B cell (primary cell): ENCODE results near the gene AUNIP. TPM values are rescaled to one million over a fixed set of nuclear protein-coding genes. Genes with fewer than 3 reads are reported as not detected.

Experiments
- ATAC-seq: fragments of 200-7000 bp; cut with Tn5 transposase; one replicate; pipeline ENCODE4 v1.10.0; 2021; ENCODE audit warnings: low read depth, mild to moderate bottlenecking, moderate number of reproducible peaks, moderate library complexity
- CTCF ChIA-PET: fragments of 350-600 bp; sonication (Branson Sonifier 250); formaldehyde crosslinking; loops from one replicate; lab custom pipeline; 2021; ENCODE audit warnings: antibody characterized with exemption, inconsistent platforms; lab: Charles Lee
- POLR2A ChIA-PET: fragments of 350-600 bp; sonication (Branson Sonifier 250); formaldehyde crosslinking; loops from one replicate; lab custom pipeline; 2021; ENCODE audit warnings: antibody characterized with exemption; lab: Charles Lee
- DNase-seq: peaks from one replicate; pipeline ENCODE4 v3.0.0; 2013
- H2AFZ ChIP-seq: 2 replicates; pipeline ENCODE4 v1.6.1; 2012; ENCODE audit warnings: mild to moderate bottlenecking, low read depth, low read length; ENCODE audit not compliant: insufficient read depth, poor library complexity, severe bottlenecking
- H3K27ac ChIP-seq, 2 donors: 1 replicate in 1 of 2; 2 replicates in 1 of 2; pipeline ENCODE4 v1.5.1; 2012 to 2013; ENCODE audit warnings: low read length in 2 of 2, mild to moderate bottlenecking in 2 of 2, moderate library complexity in 1 of 2
- H3K27me3 ChIP-seq, 4 experiments: fragments of 200-600 bp in 1 of 4; sonication (generic) in 1 of 4; replicated peaks in 1 of 4; 1 replicate in 2 of 4; 2 replicates in 2 of 4; pipeline versions ENCODE4 v1.6.1 to v1.7.0; 2013 to 2016; ENCODE audit warnings: low read length in 3 of 4, mild to moderate bottlenecking in 2 of 4, mixed read lengths in 1 of 4, moderate library complexity in 1 of 4; ENCODE audit not compliant: insufficient read depth in 4 of 4, control insufficient read depth in 3 of 4; ENCODE audit errors: control extremely low read depth in 1 of 4
- H3K36me3 ChIP-seq, 2 experiments: replicated peaks in 1 of 2; 1 replicate in 1 of 2; 2 replicates in 1 of 2; pipeline versions ENCODE4 v1.6.1 to v1.7.1; 2013; ENCODE audit warnings: low read length in 1 of 2; ENCODE audit not compliant: insufficient read depth in 2 of 2, control insufficient read depth in 1 of 2; ENCODE audit errors: control extremely low read depth in 1 of 2, extremely low read depth in 1 of 2
- H3K4me1 ChIP-seq, 2 donors: fragments of 200-600 bp in 1 of 2; sonication (generic) in 1 of 2; 1 replicate in 1 of 2; 2 replicates in 1 of 2; pipeline versions ENCODE4 v1.5.1 to v1.6.1; 2013 to 2017; ENCODE audit warnings: low read length in 2 of 2; ENCODE audit not compliant: control insufficient read depth in 2 of 2, insufficient read depth in 2 of 2
- H3K4me2 ChIP-seq: replicated peaks from 2 replicates; pipeline ENCODE3; 2012; ENCODE audit warnings: mild to moderate bottlenecking, low read depth, low read length; ENCODE audit not compliant: poor library complexity, severe bottlenecking
- H3K4me3 ChIP-seq, 5 experiments: fragments of 200-600 bp in 1 of 5; sonication (generic) in 1 of 5; 1 replicate in 3 of 5; 2 replicates in 2 of 5; pipeline versions ENCODE4 v1.5.1 to v1.7.0; 2011 to 2016; ENCODE audit warnings: low read length in 4 of 5, mild to moderate bottlenecking in 4 of 5, low read depth in 2 of 5, control low read depth in 1 of 5, moderate library complexity in 1 of 5; ENCODE audit not compliant: insufficient read depth in 1 of 5; ENCODE audit errors: control extremely low read depth in 1 of 5, extremely low read depth in 1 of 5
- H3K79me2 ChIP-seq: fragments of 200-600 bp; sonication (generic); one replicate; pipeline ENCODE4 v1.6.0; 2016; ENCODE audit warnings: low read length; ENCODE audit not compliant: control insufficient read depth, insufficient read depth
- H3K9ac ChIP-seq: fragments of 200-600 bp; sonication (generic); 2 replicates; pipeline ENCODE4 v1.6.1; 2017; ENCODE audit warnings: mild to moderate bottlenecking, low read length, moderate library complexity
- H3K9me3 ChIP-seq, 3 donors: one replicate each; pipeline versions ENCODE4 v1.6.1 to v1.7.1; 2013; ENCODE audit warnings: low read length in 2 of 3; ENCODE audit not compliant: control insufficient read depth in 2 of 3, insufficient read depth in 1 of 3; ENCODE audit errors: control extremely low read depth in 1 of 3
- H4K20me1 ChIP-seq: 2 replicates; pipeline ENCODE4 v1.6.0; 2012; ENCODE audit warnings: mild to moderate bottlenecking, low read length; ENCODE audit not compliant: insufficient read depth, control insufficient read depth, poor library complexity, severe bottlenecking
- H3K27ac Mint-ChIP-seq: one replicate; pipeline ENCODE4 v1.8.0; 2021; ENCODE audit warnings: mixed read lengths
- H3K27me3 Mint-ChIP-seq: one replicate; pipeline ENCODE4 v1.8.0; 2021; ENCODE audit warnings: mixed read lengths
- H3K4me1 Mint-ChIP-seq: one replicate; pipeline ENCODE4 v1.8.0; 2021; ENCODE audit warnings: mixed read lengths
- H3K4me3 Mint-ChIP-seq: one replicate; pipeline ENCODE4 v1.8.0; 2021; ENCODE audit warnings: mixed read lengths
- H3K9me3 Mint-ChIP-seq: one replicate; pipeline ENCODE4 v1.8.0; 2022; ENCODE audit warnings: mixed read lengths; ENCODE audit not compliant: insufficient read depth
- EZH2 ChIP-seq: IDR thresholded peaks from 2 replicates; pipeline ENCODE4 v1.6.1; 2012; ENCODE audit warnings: borderline replicate concordance, low read depth, mild to moderate bottlenecking, moderate library complexity, low read length; ENCODE audit not compliant: insufficient read depth, poor library complexity, severe bottlenecking
- WGBS: methylation state at CpG from one replicate; pipeline ENCODE4 v1.1.5; 2013; ENCODE audit warnings: missing lambda C conversion rate; ENCODE audit not compliant: insufficient coverage; 5-methylcytosine and 5-hydroxymethylcytosine counted together
- intact Hi-C: fragments of 100-400 bp; cut with micrococcal nuclease; formaldehyde crosslinking; loops from one replicate; pipeline ENCODE4 v1.10.0; 2022
- polyA plus RNA-seq: library from polyadenylated mRNA; depleted of rRNA; stranded (reverse); fragments of >200 nt; gene quantifications from 2 replicates; pipeline ENCODE4 v1.2.3, GENCODE V29; 2012
- total RNA-seq, 2 donors: library from RNA; stranded (reverse); fragments of 120-200 nt in 1 of 2; gene quantifications; 1 replicate in 1 of 2; 2 replicates in 1 of 2; pipeline versions ENCODE4 v1.2.3 to v1.2.4, GENCODE V29; 2013 to 2022
- TF ChIP-seq, protein P1 (sequence below): fragments of 200-600 bp; IDR thresholded peaks from one replicate; pipeline ENCODE4 v1.8.0; 2022; ENCODE audit warnings: antibody characterized with exemption, mild to moderate bottlenecking

AUNIP gene
- total and polyA plus RNA-seq, 2 donors (not counting 1 experiment from before 2014, with no cell fraction given): 0.27 TPM; not detected in 1

DNA sequence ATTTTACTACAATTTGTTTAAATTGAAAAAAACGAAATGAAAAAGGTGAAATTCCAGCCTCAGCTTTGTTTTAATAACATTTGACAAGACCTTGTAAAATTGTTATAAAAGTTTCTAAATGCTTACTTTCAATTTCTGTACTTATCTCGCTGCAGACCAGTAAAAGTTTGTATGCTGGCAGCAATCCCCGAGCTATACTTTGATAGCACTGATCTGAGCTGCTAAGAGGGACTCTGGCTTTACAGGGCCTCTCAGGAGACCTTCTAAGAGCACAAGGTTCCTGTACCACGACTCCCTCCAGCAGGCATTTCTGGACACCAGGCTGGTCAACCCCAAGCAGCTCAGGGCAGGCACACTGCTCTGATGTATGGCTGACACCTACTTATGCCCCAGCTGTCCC, 33.9 kb upstream of the AUNIP start:
- no peaks in the 10 kb centered on the region for H3K27me3 Mint-ChIP-seq
- ATAC-seq (no peak), DNase-seq (no peak)
- no peak overlapping the region for H3K4me3 Mint-ChIP-seq
- 100% methylated on average over 2 of the region's 4 CpGs for WGBS
- H3K4me1 Mint-ChIP-seq: peaks cover 9% of the 10 kb centered on the region
- POLR2A ChIA-PET: no interaction called here
- no peak overlapping the region for H3K4me3 ChIP-seq
- H3K79me2 ChIP-seq: no peaks in the 10 kb centered on the region
- no peaks in the 10 kb centered on the region for H3K27me3 ChIP-seq
- no peak overlapping the region for H2AFZ ChIP-seq
- no peak overlapping the region for H3K9ac ChIP-seq
- TF ChIP-seq, protein P1, sequence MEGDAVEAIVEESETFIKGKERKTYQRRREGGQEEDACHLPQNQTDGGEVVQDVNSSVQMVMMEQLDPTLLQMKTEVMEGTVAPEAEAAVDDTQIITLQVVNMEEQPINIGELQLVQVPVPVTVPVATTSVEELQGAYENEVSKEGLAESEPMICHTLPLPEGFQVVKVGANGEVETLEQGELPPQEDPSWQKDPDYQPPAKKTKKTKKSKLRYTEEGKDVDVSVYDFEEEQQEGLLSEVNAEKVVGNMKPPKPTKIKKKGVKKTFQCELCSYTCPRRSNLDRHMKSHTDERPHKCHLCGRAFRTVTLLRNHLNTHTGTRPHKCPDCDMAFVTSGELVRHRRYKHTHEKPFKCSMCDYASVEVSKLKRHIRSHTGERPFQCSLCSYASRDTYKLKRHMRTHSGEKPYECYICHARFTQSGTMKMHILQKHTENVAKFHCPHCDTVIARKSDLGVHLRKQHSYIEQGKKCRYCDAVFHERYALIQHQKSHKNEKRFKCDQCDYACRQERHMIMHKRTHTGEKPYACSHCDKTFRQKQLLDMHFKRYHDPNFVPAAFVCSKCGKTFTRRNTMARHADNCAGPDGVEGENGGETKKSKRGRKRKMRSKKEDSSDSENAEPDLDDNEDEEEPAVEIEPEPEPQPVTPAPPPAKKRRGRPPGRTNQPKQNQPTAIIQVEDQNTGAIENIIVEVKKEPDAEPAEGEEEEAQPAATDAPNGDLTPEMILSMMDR: no peak
- TF ChIP-seq EZH2: no peak
- no peak overlapping the region for H3K27ac Mint-ChIP-seq
- no peaks in the 10 kb centered on the region for H3K36me3 ChIP-seq
- no peaks in the 10 kb centered on the region for H3K9me3 Mint-ChIP-seq
- H3K4me2 ChIP-seq: no peak overlapping the region
- intact Hi-C loops: loop anchor here (10.0 kb wide), 1 partner anchor 252 kb away; no protein-coding TSS in a partner anchor
- CTCF ChIA-PET: interaction anchor here (1.5 to 7.3 kb wide), 2 partner anchors 10 to 105 kb away, joined by 3 to 210 read pairs; partner anchors contain the start of gene PAFAH2
- H3K9me3 ChIP-seq: no peaks in the 10 kb centered on the region
- no peak overlapping the region for H3K27ac ChIP-seq
- peaks cover 0 to 12% of the 10 kb centered on the region in 2 donors for H3K4me1 ChIP-seq
- H4K20me1 ChIP-seq: no peaks in the 10 kb centered on the region

DNA sequence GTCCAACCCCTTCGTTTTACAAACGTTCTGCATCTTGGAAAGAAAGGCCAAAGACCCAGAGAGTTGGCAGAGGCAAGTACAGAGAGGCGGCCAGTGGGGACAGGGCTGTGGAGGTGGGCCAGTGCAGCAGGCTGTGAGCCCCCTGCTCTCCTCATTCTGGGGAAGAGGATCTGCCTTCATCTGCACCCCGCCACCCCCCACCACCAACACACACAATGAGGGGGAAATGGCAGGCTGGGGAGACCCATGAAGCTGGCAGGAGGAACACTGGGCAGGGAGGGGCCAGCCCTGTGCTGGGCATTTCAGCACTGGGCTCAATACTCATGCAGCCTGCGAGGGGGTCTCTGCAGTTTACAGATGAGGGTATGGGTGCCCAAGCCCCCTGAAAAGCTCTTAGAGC, 32.3 kb upstream of the AUNIP start:
- Mint-ChIP-seq H3K4me3 (no peak overlapping the region), H3K27me3 (no peaks in the 10 kb centered on the region), H3K9me3 (no peaks in the 10 kb centered on the region), H3K4me1 (peaks cover 9% of the 10 kb centered on the region), H3K27ac (no peak overlapping the region)
- ChIA-PET POLR2A (no interaction called here), CTCF (interaction anchor here (1.5 to 7.3 kb wide), 2 partner anchors 11 to 106 kb away, joined by 3 to 210 read pairs; partner anchors contain the start of gene PAFAH2)
- no peaks in the 10 kb centered on the region for H3K9me3 ChIP-seq
- H3K4me1 ChIP-seq: peaks cover 0 to 12% of the 10 kb centered on the region in 2 donors
- TF ChIP-seq EZH2: no peak
- TF ChIP-seq, protein P1: no peak
- H3K27ac ChIP-seq: no peak overlapping the region
- no peak for ATAC-seq
- H3K79me2 ChIP-seq: no peaks in the 10 kb centered on the region
- no peaks in the 10 kb centered on the region for H3K36me3 ChIP-seq
- intact Hi-C loops: loop anchor here (10.0 kb wide), 1 partner anchor 253 kb away; no protein-coding TSS in a partner anchor
- no peaks in the 10 kb centered on the region for H3K27me3 ChIP-seq
- H4K20me1 ChIP-seq: no peaks in the 10 kb centered on the region
- no peak overlapping the region for H3K9ac ChIP-seq
- 100% methylated on average over 4 of the region's 5 CpGs for WGBS
- no peak overlapping the region for H3K4me3 ChIP-seq
- DNase-seq: no peak
- no peak overlapping the region for H3K4me2 ChIP-seq
- H2AFZ ChIP-seq: no peak overlapping the region
